HepG2 (cell line): ENCODE data around the gene TRIM54. TPM values are rescaled to one million over a fixed set of nuclear protein-coding genes. Genes with fewer than 3 reads are reported as not detected.

Source experiments
- ATAC-seq: fragments of 200-7000 bp; cut with Tn5 transposase; 3 replicates; pipeline ENCODE4 v1.9.1; 2020; ENCODE audit warnings: mild to moderate bottlenecking, moderate library complexity
- BruUV-seq: library from RNA; stranded (reverse); fragments of 400-500 nt; replicated peaks from 2 replicates; lab custom pipeline; 2021; lab: Mats Ljungman, UMichigan
- CTCF ChIA-PET: fragments of 300-600 bp; formaldehyde crosslinking; extraction: SDS; loops from one replicate; lab custom pipeline; 2021; ENCODE audit warnings: low total read pairs, inconsistent platforms, low intra/inter-chr PET ratio; lab: Yijun Ruan, JAX
- POLR2A ChIA-PET: fragments of 350-600 bp; sonication (Branson Sonifier 250); formaldehyde crosslinking; loops from one replicate; lab custom pipeline; 2020; ENCODE audit warnings: antibody characterized with exemption, inconsistent platforms; lab: Yijun Ruan, JAX
- DNase-seq: peaks from one replicate; pipeline ENCODE4 v3.0.0-alpha.2; 2015; ENCODE audit warnings: low spot score
- FAIRE-seq: peaks from 3 replicates; lab custom pipeline; 2011; peaks lifted over from hg19 to GRCh38; lab: Jason Lieb, UNC
- H2AFZ ChIP-seq: one replicate; pipeline ENCODE4 v1.6.1; 2011; ENCODE audit warnings: low read length, inconsistent platforms
- H3K27ac ChIP-seq: fragments of 300-600 bp; 3 replicates; pipeline ENCODE4 v1.8.0; 2011; ENCODE audit warnings: mixed run types, mild to moderate bottlenecking, mixed read lengths, low read length, inconsistent platforms; ENCODE audit not compliant: insufficient read depth; ENCODE audit errors: extremely low read length
- H3K27me3 ChIP-seq, 2 experiments: fragments of 200-600 bp in 1 of 2; 2 replicates in 1 of 2; 3 replicates in 1 of 2; pipeline versions ENCODE4 v1.6.0 to v1.8.0; 2011; ENCODE audit warnings: low read length in 2 of 2, mild to moderate bottlenecking in 2 of 2, moderate library complexity in 2 of 2, inconsistent platforms in 1 of 2; ENCODE audit not compliant: insufficient read depth in 2 of 2, control insufficient read depth in 1 of 2
- H3K36me3 ChIP-seq, 2 experiments: fragments of 200-600 bp in 1 of 2; replicated peaks in 1 of 2; 2 replicates in 1 of 2; 3 replicates in 1 of 2; pipeline versions ENCODE4 v1.5.1 to v1.8.0; 2011; ENCODE audit warnings: low read length in 2 of 2, inconsistent platforms in 1 of 2; ENCODE audit not compliant: insufficient read depth in 2 of 2, control insufficient read depth in 1 of 2
- H3K4me1 ChIP-seq: 2 replicates; pipeline ENCODE4 v1.5.1; 2012; ENCODE audit warnings: low read length, inconsistent platforms; ENCODE audit not compliant: insufficient read depth
- H3K4me2 ChIP-seq: 2 replicates; pipeline ENCODE4 v1.6.0; 2011; ENCODE audit warnings: low read depth, low read length, inconsistent platforms
- H3K4me3 ChIP-seq, 3 experiments: fragments of 200-600 bp in 1 of 3; sonication (generic), shearing (Covaris generic) in 1 of 3; replicated peaks in 1 of 3; 2 replicates each; pipeline ENCODE4 v1.5.1; 2011 to 2016; ENCODE audit warnings: low read length in 3 of 3, inconsistent platforms in 2 of 3, low read depth in 2 of 3, mild to moderate bottlenecking in 2 of 3, control low read depth in 1 of 3, mixed read lengths in 1 of 3; ENCODE audit not compliant: insufficient read depth in 1 of 3
- H3K79me2 ChIP-seq: one replicate; pipeline ENCODE4 v1.6.1; 2011; ENCODE audit warnings: low read length, inconsistent platforms; ENCODE audit not compliant: insufficient read depth
- H3K9ac ChIP-seq: 2 replicates; pipeline ENCODE4 v1.6.0; 2011; ENCODE audit warnings: mild to moderate bottlenecking, low read depth, low read length, inconsistent platforms; ENCODE audit not compliant: insufficient read depth
- H3K9me3 ChIP-seq: 2 replicates; pipeline ENCODE4 v1.5.1; 2012; ENCODE audit warnings: mild to moderate bottlenecking, low read length
- H4K20me1 ChIP-seq: 2 replicates; pipeline ENCODE4 v1.6.0; 2011; ENCODE audit warnings: inconsistent platforms, mild to moderate bottlenecking, low read length, moderate library complexity; ENCODE audit not compliant: insufficient read depth
- HHEX ChIP-seq: IDR thresholded peaks from 2 replicates; pipeline ENCODE4 v1.6.1; 2016; ENCODE audit warnings: control low read depth
- MTA1 ChIP-seq: sonication (generic); formaldehyde crosslinking; IDR thresholded peaks from 2 replicates; pipeline ENCODE4 v1.4.0; 2020; ENCODE audit warnings: missing genetic modification reagents, mild to moderate bottlenecking, borderline replicate concordance
- NAIF1 ChIP-seq: sonication (generic); formaldehyde crosslinking; IDR thresholded peaks from 2 replicates; pipeline ENCODE4 v1.5.0; 2020; ENCODE audit warnings: mild to moderate bottlenecking, missing genetic modification reagents, borderline replicate concordance
- NFE2 ChIP-seq: sonication (generic); formaldehyde crosslinking; IDR thresholded peaks from 2 replicates; pipeline ENCODE4 v1.4.0; 2020; ENCODE audit warnings: missing genetic modification reagents
- PHF21A ChIP-seq: sonication (generic); formaldehyde crosslinking; IDR thresholded peaks from 2 replicates; pipeline ENCODE4 v1.5.0; 2020; ENCODE audit warnings: mild to moderate bottlenecking, missing genetic modification reagents
- REXO4 ChIP-seq: sonication (generic); formaldehyde crosslinking; IDR thresholded peaks from 2 replicates; pipeline ENCODE4 v1.8.0; 2022; ENCODE audit warnings: missing genetic modification reagents, mild to moderate bottlenecking, borderline replicate concordance
- SAFB2 ChIP-seq: sonication (generic); formaldehyde crosslinking; IDR thresholded peaks from 2 replicates; pipeline ENCODE4 v1.5.1; 2020; ENCODE audit warnings: missing genetic modification reagents, low read depth, mild to moderate bottlenecking, borderline replicate concordance
- SRY ChIP-seq: sonication (generic); formaldehyde crosslinking; IDR thresholded peaks from 2 replicates; pipeline ENCODE4 v1.8.0; 2022; ENCODE audit warnings: mild to moderate bottlenecking, missing genetic modification reagents
- ZNF205 ChIP-seq: IDR thresholded peaks from 2 replicates; pipeline ENCODE4 v1.6.1; 2018; ENCODE audit warnings: missing biosample characterization, missing genetic modification reagents
- ZNF484 ChIP-seq: sonication (generic); formaldehyde crosslinking; IDR thresholded peaks from 2 replicates; pipeline ENCODE4 v1.5.1; 2020; ENCODE audit warnings: mild to moderate bottlenecking, low read depth, missing genetic modification reagents, borderline replicate concordance
- ZNF496 ChIP-seq: sonication (generic); formaldehyde crosslinking; IDR thresholded peaks from 2 replicates; pipeline ENCODE4 v1.8.1; 2023; ENCODE audit warnings: mild to moderate bottlenecking, moderate library complexity, missing genetic modification reagents; ENCODE audit not compliant: insufficient replicate concordance
- WGBS: methylation state at CpG from one replicate; pipeline ENCODE4 v1.1.6; 2017; ENCODE audit warnings: low lambda C conversion rate; 5-methylcytosine and 5-hydroxymethylcytosine counted together
- in situ Hi-C: cut with HindIII; loops from 2 replicates; pipeline ENCODE4 v1.10.0; 2017; ENCODE audit warnings: low pct_unique_long_range_greater_than_20kb; ENCODE audit not compliant: extremely low pct_ligation_motif_present
- intact Hi-C: fragments of 100-400 bp; cut with micrococcal nuclease; formaldehyde crosslinking; loops from one replicate; pipeline ENCODE4 v1.10.0; 2022; ENCODE audit not compliant: unreplicated experiment
- polyA plus RNA-seq, 8 experiments: library from polyadenylated mRNA; depleted of rRNA in 3 of 8; stranded (reverse) in 7 of 8; unstranded in 1 of 8; fragments of >200 nt; fragmentation: Illumina TruSeq in 4 of 8; extraction: Trizol in 4 of 8; gene quantifications; 2 replicates each; pipeline versions ENCODE4 v1.2.1 to v1.2.3, GENCODE V29; 2011 to 2016; ENCODE audit warnings: low read depth in 4 of 8, missing spikeins in 1 of 8, mixed read lengths in 1 of 8; ENCODE audit not compliant: insufficient read depth in 1 of 8
- total RNA-seq, 5 experiments: library from RNA; depleted of rRNA; stranded (reverse); fragments of >200 nt; fragmentation: Illumina TruSeq; extraction: Trizol; gene quantifications; 2 replicates each; pipeline ENCODE4 v1.2.3, GENCODE V29; 2016; ENCODE audit warnings: low read depth in 1 of 5
- TF ChIP-seq, protein P1 (sequence below): sonication (generic); formaldehyde crosslinking; IDR thresholded peaks from 2 replicates; pipeline ENCODE4 v1.4.0; 2020; ENCODE audit warnings: mild to moderate bottlenecking, missing genetic modification reagents
- TF ChIP-seq, protein P2 (sequence below): sonication (generic); formaldehyde crosslinking; IDR thresholded peaks from 2 replicates; pipeline ENCODE4 v1.5.0; 2020; ENCODE audit warnings: mild to moderate bottlenecking, missing genetic modification reagents, moderate library complexity
- TF ChIP-seq, protein P3 (sequence below): sonication (generic); formaldehyde crosslinking; IDR thresholded peaks from 2 replicates; pipeline ENCODE4 v1.4.0; 2020; ENCODE audit warnings: missing genetic modification reagents, borderline replicate concordance
- TF ChIP-seq, protein P4 (sequence below): sonication (generic); formaldehyde crosslinking; IDR thresholded peaks from 2 replicates; pipeline ENCODE4 v1.4.0; 2020; ENCODE audit warnings: mild to moderate bottlenecking, missing genetic modification reagents

TRIM54 gene
- total and polyA plus RNA-seq, 2 of the 13 experiments (the other 11 are each of a cell fraction or from before 2014, with no cell fraction given): 0.07 to 0.13 TPM

DNA sequence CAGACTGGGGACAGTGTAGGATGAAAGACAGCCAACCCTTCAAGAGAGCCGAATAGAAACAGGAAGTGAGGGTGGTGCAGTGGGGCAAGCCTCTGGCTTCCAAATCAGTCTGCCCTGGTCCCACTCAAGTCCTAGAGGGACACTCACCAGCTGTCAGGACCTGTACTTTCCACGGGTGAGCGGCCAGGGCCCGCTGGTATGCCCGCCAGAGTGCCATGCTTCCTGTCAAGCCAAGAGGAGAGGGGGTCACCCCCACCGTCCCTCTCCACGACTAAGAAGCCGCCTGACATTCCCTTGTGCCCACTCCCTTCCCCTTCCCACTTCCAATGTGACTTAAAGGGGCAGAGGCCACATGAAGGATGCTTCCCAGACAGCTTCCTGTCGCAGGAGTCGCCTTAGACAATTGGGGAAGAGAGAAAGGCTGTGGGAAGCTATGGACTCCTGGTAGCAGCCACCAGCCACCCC lies 40.1 kb downstream of the TRIM54 start:
- no peak for DNase-seq
- Histone ChIP-seq H3K4me2 (peak overlapping the region; percentile 95), H3K4me1 (peaks cover 36% of the 10 kb centered on the region), H3K27me3 (peaks cover 0 to 4% of the 10 kb centered on the region in 2 experiments; a peak in 1 of 5 replicates), H3K4me3 (peak overlapping the region; percentile 82 to 86 (median 83)), H3K9me3 (no peaks in the 10 kb centered on the region), H4K20me1 (no peaks in the 10 kb centered on the region), H3K79me2 (peaks cover 25% of the 10 kb centered on the region), H3K27ac (peak overlapping the region; percentile 91), H3K9ac (peak overlapping the region; percentile 99), H3K36me3 (peaks cover 7 to 19% of the 10 kb centered on the region in 2 experiments), H2AFZ (no peak overlapping the region)
- intact Hi-C loops: no loop called here
- BruUV-seq: TSS peak; percentile 88
- ChIA-PET POLR2A (interaction anchor here (0.8 to 5.0 kb wide), 15 partner anchors 10 to 106 kb away, joined by 3 to 73 read pairs (median 7); partner anchors contain the start of genes EIF2B4, GTF3C2, NRBP1 and SNX17), CTCF (no interaction called here)
- ATAC-seq: peak; percentile 9
- 0% methylated on average over 9 of the region's 10 CpGs for WGBS
- FAIRE-seq: no peak
- in situ Hi-C loops: loop anchor here (5.0 kb wide), 1 partner anchor 50 kb away; the partner anchor contains the start of genes EIF2B4 and SNX17
- TF ChIP-seq ZNF205 (CRISPR knock-in tag) (no peak), PHF21A (CRISPR knock-in tag) (no peak), NAIF1 (CRISPR knock-in tag) (no peak), ZNF496 (CRISPR knock-in tag) (no peak), ZNF484 (CRISPR knock-in tag) (no peak), NFE2 (CRISPR knock-in tag) (no peak), HHEX (CRISPR knock-in tag) (no peak), REXO4 (no peak), MTA1 (CRISPR knock-in tag) (0 out of 2 replicates have a peak, but pooled peaks have one; percentile 6), SAFB2 (0 out of 2 replicates have a peak, but pooled peaks have one; percentile 14), SRY (CRISPR knock-in tag) (no peak; the same call in 1 of the 2 replicates)
- TF ChIP-seq, protein P1, sequence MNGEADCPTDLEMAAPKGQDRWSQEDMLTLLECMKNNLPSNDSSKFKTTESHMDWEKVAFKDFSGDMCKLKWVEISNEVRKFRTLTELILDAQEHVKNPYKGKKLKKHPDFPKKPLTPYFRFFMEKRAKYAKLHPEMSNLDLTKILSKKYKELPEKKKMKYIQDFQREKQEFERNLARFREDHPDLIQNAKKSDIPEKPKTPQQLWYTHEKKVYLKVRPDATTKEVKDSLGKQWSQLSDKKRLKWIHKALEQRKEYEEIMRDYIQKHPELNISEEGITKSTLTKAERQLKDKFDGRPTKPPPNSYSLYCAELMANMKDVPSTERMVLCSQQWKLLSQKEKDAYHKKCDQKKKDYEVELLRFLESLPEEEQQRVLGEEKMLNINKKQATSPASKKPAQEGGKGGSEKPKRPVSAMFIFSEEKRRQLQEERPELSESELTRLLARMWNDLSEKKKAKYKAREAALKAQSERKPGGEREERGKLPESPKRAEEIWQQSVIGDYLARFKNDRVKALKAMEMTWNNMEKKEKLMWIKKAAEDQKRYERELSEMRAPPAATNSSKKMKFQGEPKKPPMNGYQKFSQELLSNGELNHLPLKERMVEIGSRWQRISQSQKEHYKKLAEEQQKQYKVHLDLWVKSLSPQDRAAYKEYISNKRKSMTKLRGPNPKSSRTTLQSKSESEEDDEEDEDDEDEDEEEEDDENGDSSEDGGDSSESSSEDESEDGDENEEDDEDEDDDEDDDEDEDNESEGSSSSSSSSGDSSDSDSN (CRISPR knock-in tag): no peak
- TF ChIP-seq, protein P2, sequence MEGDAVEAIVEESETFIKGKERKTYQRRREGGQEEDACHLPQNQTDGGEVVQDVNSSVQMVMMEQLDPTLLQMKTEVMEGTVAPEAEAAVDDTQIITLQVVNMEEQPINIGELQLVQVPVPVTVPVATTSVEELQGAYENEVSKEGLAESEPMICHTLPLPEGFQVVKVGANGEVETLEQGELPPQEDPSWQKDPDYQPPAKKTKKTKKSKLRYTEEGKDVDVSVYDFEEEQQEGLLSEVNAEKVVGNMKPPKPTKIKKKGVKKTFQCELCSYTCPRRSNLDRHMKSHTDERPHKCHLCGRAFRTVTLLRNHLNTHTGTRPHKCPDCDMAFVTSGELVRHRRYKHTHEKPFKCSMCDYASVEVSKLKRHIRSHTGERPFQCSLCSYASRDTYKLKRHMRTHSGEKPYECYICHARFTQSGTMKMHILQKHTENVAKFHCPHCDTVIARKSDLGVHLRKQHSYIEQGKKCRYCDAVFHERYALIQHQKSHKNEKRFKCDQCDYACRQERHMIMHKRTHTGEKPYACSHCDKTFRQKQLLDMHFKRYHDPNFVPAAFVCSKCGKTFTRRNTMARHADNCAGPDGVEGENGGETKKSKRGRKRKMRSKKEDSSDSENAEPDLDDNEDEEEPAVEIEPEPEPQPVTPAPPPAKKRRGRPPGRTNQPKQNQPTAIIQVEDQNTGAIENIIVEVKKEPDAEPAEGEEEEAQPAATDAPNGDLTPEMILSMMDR (CRISPR knock-in tag): no peak
- TF ChIP-seq, protein P3, sequence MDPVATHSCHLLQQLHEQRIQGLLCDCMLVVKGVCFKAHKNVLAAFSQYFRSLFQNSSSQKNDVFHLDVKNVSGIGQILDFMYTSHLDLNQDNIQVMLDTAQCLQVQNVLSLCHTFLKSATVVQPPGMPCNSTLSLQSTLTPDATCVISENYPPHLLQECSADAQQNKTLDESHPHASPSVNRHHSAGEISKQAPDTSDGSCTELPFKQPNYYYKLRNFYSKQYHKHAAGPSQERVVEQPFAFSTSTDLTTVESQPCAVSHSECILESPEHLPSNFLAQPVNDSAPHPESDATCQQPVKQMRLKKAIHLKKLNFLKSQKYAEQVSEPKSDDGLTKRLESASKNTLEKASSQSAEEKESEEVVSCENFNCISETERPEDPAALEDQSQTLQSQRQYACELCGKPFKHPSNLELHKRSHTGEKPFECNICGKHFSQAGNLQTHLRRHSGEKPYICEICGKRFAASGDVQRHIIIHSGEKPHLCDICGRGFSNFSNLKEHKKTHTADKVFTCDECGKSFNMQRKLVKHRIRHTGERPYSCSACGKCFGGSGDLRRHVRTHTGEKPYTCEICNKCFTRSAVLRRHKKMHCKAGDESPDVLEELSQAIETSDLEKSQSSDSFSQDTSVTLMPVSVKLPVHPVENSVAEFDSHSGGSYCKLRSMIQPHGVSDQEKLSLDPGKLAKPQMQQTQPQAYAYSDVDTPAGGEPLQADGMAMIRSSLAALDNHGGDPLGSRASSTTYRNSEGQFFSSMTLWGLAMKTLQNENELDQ (CRISPR knock-in tag): no peak
- TF ChIP-seq, protein P4, sequence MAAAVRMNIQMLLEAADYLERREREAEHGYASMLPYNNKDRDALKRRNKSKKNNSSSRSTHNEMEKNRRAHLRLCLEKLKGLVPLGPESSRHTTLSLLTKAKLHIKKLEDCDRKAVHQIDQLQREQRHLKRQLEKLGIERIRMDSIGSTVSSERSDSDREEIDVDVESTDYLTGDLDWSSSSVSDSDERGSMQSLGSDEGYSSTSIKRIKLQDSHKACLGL (CRISPR knock-in tag): no peak
